Mesendoderm (in vitro differentiated cells): ENCODE measurements around the gene CTU1.

Experiments
- DNase-seq: peaks from one replicate; pipeline ENCODE4 v3.0.0; 2013
- H2AK5ac ChIP-seq: 2 replicates; pipeline ENCODE4 v1.6.1; 2013; ENCODE audit warnings: low read length, inconsistent platforms
- H2BK120ac ChIP-seq: 2 replicates; pipeline ENCODE4 v1.6.1; 2013; ENCODE audit warnings: low read depth, mild to moderate bottlenecking, low read length, moderate library complexity, mixed read lengths
- H2BK15ac ChIP-seq: replicated peaks from 2 replicates; pipeline ENCODE4 v1.6.1; 2013; ENCODE audit warnings: low read depth, mild to moderate bottlenecking, moderate library complexity
- H2BK5ac ChIP-seq: 2 replicates; pipeline ENCODE4 v1.6.1; 2013; ENCODE audit warnings: low read length, inconsistent platforms
- H3K18ac ChIP-seq: 2 replicates; pipeline ENCODE4 v1.6.1; 2013; ENCODE audit warnings: mild to moderate bottlenecking, low read length, mixed read lengths
- H3K23ac ChIP-seq: one replicate; pipeline ENCODE4 v1.6.1; 2013; ENCODE audit warnings: low read length
- H3K27ac ChIP-seq: 2 replicates; pipeline ENCODE4 v1.5.1; 2013; ENCODE audit warnings: low read depth, mild to moderate bottlenecking, inconsistent platforms, low read length, moderate library complexity
- H3K27me3 ChIP-seq: 2 replicates; pipeline ENCODE4 v1.6.1; 2013; ENCODE audit warnings: low read length, control low read depth, mild to moderate bottlenecking, inconsistent platforms; ENCODE audit not compliant: insufficient read depth, poor library complexity
- H3K36me3 ChIP-seq: 2 replicates; pipeline ENCODE4 v1.6.1; 2013; ENCODE audit warnings: low read length, inconsistent platforms; ENCODE audit not compliant: control insufficient read depth, insufficient read depth
- H3K4ac ChIP-seq: one replicate; pipeline ENCODE4 v1.6.1; 2013; ENCODE audit warnings: low read depth, mild to moderate bottlenecking, low read length, moderate library complexity
- H3K4me1 ChIP-seq: 2 replicates; pipeline ENCODE4 v1.6.1; 2013; ENCODE audit warnings: low read depth, low read length, inconsistent platforms; ENCODE audit not compliant: control insufficient read depth
- H3K4me2 ChIP-seq: 2 replicates; pipeline ENCODE4 v1.6.1; 2013; ENCODE audit warnings: low read length
- H3K4me3 ChIP-seq: 2 replicates; pipeline ENCODE4 v1.5.1; 2013; ENCODE audit warnings: mild to moderate bottlenecking, low read length
- H3K56ac ChIP-seq: one replicate; pipeline ENCODE4 v1.6.1; 2013; ENCODE audit warnings: low read length
- H3K79me1 ChIP-seq: 2 replicates; pipeline ENCODE4 v1.6.1; 2013; ENCODE audit warnings: low read length, inconsistent platforms
- H3K79me2 ChIP-seq: 2 replicates; pipeline ENCODE4 v1.6.1; 2013; ENCODE audit warnings: mild to moderate bottlenecking, low read length; ENCODE audit not compliant: control insufficient read depth, insufficient read depth
- H3K9ac ChIP-seq: 2 replicates; pipeline ENCODE4 v1.6.1; 2013; ENCODE audit warnings: low read length, inconsistent platforms
- H4K5ac ChIP-seq: one replicate; pipeline ENCODE4 v1.6.1; 2013; ENCODE audit warnings: low read length
- H4K8ac ChIP-seq: one replicate; pipeline ENCODE4 v1.6.1; 2013; ENCODE audit warnings: low read depth, mild to moderate bottlenecking, control low read depth, low read length, moderate library complexity
- WGBS: extraction: QIAGEN DNeasy Blood & Tissue Kit; methylation state at CpG from one replicate; pipeline ENCODE4 v1.1.7; 2013; ENCODE audit warnings: low lambda C conversion rate, missing lambda C conversion rate; ENCODE audit not compliant: insufficient coverage; ENCODE audit errors: extremely low coverage; 5-methylcytosine and 5-hydroxymethylcytosine counted together

Gene CTU1

GRCh38 chr19:51091126-51091525 is 17.1 kb downstream of the CTU1 start:
- Histone ChIP-seq H2BK15ac (no peak overlapping the region), H3K18ac (no peak overlapping the region), H3K4me2 (no peak overlapping the region), H3K56ac (no peak overlapping the region), H3K27ac (no peak overlapping the region), H3K79me2 (no peaks in the 10 kb centered on the region), H3K27me3 (no peaks in the 10 kb centered on the region), H4K8ac (no peak overlapping the region), H3K9ac (no peak overlapping the region), H3K4ac (no peak overlapping the region), H3K4me3 (no peak overlapping the region), H3K23ac (no peak overlapping the region), H2BK120ac (no peak overlapping the region), H2AK5ac (no peak overlapping the region), H3K36me3 (no peaks in the 10 kb centered on the region), H3K4me1 (no peaks in the 10 kb centered on the region), H2BK5ac (no peak overlapping the region), H3K79me1 (no peaks in the 10 kb centered on the region), H4K5ac (no peak overlapping the region)
- no peak for DNase-seq
- no CpG with 5 or more reads among the region's 10 CpGs for WGBS

- H3K18ac ChIP-seq = no peak overlapping the region
- H3K56ac ChIP-seq = no peak overlapping the region
- no peak overlapping the region for H3K23ac ChIP-seq
- WGBS = no CpG with 5 or more reads among the region's 8 CpGs
- H4K8ac ChIP-seq = no peak overlapping the region
- no peak overlapping the region for H3K4me3 ChIP-seq
- no peaks in the 10 kb centered on the region for H3K4me1 ChIP-seq
- H3K27ac ChIP-seq = no peak overlapping the region
- H2BK120ac ChIP-seq = no peak overlapping the region
- H3K4ac ChIP-seq = no peak overlapping the region
- H3K27me3 ChIP-seq = no peaks in the 10 kb centered on the region
- DNase-seq = no peak
- H2BK5ac ChIP-seq = no peak overlapping the region
- no peak overlapping the region for H2AK5ac ChIP-seq
- H2BK15ac ChIP-seq = no peak overlapping the region
- no peak overlapping the region for H3K9ac ChIP-seq
- no peak overlapping the region for H3K4me2 ChIP-seq
- no peaks in the 10 kb centered on the region for H3K79me2 ChIP-seq
- no peak overlapping the region for H4K5ac ChIP-seq
- no peaks in the 10 kb centered on the region for H3K79me1 ChIP-seq
- H3K36me3 ChIP-seq = no peaks in the 10 kb centered on the region
Observed at GRCh38 chr19:51090471-51090870, 17.7 kb downstream of the CTU1 start.

- no peak overlapping the region for H4K5ac ChIP-seq
- no peak overlapping the region for H2BK5ac ChIP-seq
- no peak overlapping the region for H3K4me2 ChIP-seq
- H2BK120ac ChIP-seq = no peak overlapping the region
- no peak overlapping the region for H3K18ac ChIP-seq
- H3K56ac ChIP-seq = no peak overlapping the region
- H3K4me3 ChIP-seq = no peak overlapping the region
- H4K8ac ChIP-seq = no peak overlapping the region
- no peaks in the 10 kb centered on the region for H3K79me1 ChIP-seq
- H3K27me3 ChIP-seq = no peaks in the 10 kb centered on the region
- H3K27ac ChIP-seq = no peak overlapping the region
- no peaks in the 10 kb centered on the region for H3K79me2 ChIP-seq
- H3K4me1 ChIP-seq = no peaks in the 10 kb centered on the region
- DNase-seq = no peak
- H2AK5ac ChIP-seq = no peak overlapping the region
- no peaks in the 10 kb centered on the region for H3K36me3 ChIP-seq
- H3K9ac ChIP-seq = no peak overlapping the region
- H3K4ac ChIP-seq = no peak overlapping the region
- WGBS = no CpG with 5 or more reads among the region's 17 CpGs
- no peak overlapping the region for H3K23ac ChIP-seq
- H2BK15ac ChIP-seq = no peak overlapping the region
Observed at GRCh38 chr19:51089786-51090185, 18.4 kb downstream of the CTU1 start.

- Histone ChIP-seq H3K4me1 (no peaks in the 10 kb centered on the region), H3K18ac (no peak overlapping the region), H3K23ac (no peak overlapping the region), H3K4me3 (no peak overlapping the region), H3K36me3 (no peaks in the 10 kb centered on the region), H4K8ac (no peak overlapping the region), H3K27me3 (no peaks in the 10 kb centered on the region), H2AK5ac (no peak overlapping the region), H3K4me2 (no peak overlapping the region), H3K9ac (no peak overlapping the region), H4K5ac (no peak overlapping the region), H3K56ac (no peak overlapping the region), H3K27ac (no peak overlapping the region), H3K79me1 (no peaks in the 10 kb centered on the region), H3K4ac (no peak overlapping the region), H2BK5ac (no peak overlapping the region), H2BK120ac (no peak overlapping the region), H3K79me2 (no peaks in the 10 kb centered on the region), H2BK15ac (no peak overlapping the region)
- WGBS = 100% methylated on average over 1 of the region's 18 CpGs
- DNase-seq = no peak
Observed at GRCh38 chr19:51086153-51086850, 21.9 kb downstream of the CTU1 start.

GRCh38 chr19:51084505-51084904 is 23.7 kb downstream of the CTU1 start:
- no peaks in the 10 kb centered on the region for H3K36me3 ChIP-seq
- no peak overlapping the region for H3K4me2 ChIP-seq
- H3K56ac ChIP-seq = no peak overlapping the region
- WGBS = no CpG with 5 or more reads among the region's 7 CpGs
- no peak overlapping the region for H3K4me3 ChIP-seq
- H3K4ac ChIP-seq = no peak overlapping the region
- no peak overlapping the region for H2BK120ac ChIP-seq
- DNase-seq = no peak
- H3K9ac ChIP-seq = no peak overlapping the region
- no peak overlapping the region for H2AK5ac ChIP-seq
- no peaks in the 10 kb centered on the region for H3K79me1 ChIP-seq
- no peak overlapping the region for H4K5ac ChIP-seq
- no peak overlapping the region for H3K18ac ChIP-seq
- no peak overlapping the region for H3K27ac ChIP-seq
- H2BK15ac ChIP-seq = no peak overlapping the region
- H3K27me3 ChIP-seq = no peaks in the 10 kb centered on the region
- no peak overlapping the region for H4K8ac ChIP-seq
- no peaks in the 10 kb centered on the region for H3K79me2 ChIP-seq
- no peaks in the 10 kb centered on the region for H3K4me1 ChIP-seq
- H3K23ac ChIP-seq = no peak overlapping the region
- no peak overlapping the region for H2BK5ac ChIP-seq

GRCh38 chr19:51083783-51084182 is 24.4 kb downstream of the CTU1 start:
- H3K27ac ChIP-seq = no peak overlapping the region
- H3K4ac ChIP-seq = no peak overlapping the region
- H2AK5ac ChIP-seq = no peak overlapping the region
- H3K56ac ChIP-seq = no peak overlapping the region
- no peak overlapping the region for H3K9ac ChIP-seq
- H2BK120ac ChIP-seq = no peak overlapping the region
- no peak overlapping the region for H3K18ac ChIP-seq
- H3K27me3 ChIP-seq = no peaks in the 10 kb centered on the region
- no peak overlapping the region for H2BK15ac ChIP-seq
- no peak overlapping the region for H3K23ac ChIP-seq
- DNase-seq = no peak
- no CpG with 5 or more reads among the region's 14 CpGs for WGBS
- no peak overlapping the region for H4K8ac ChIP-seq
- no peaks in the 10 kb centered on the region for H3K79me2 ChIP-seq
- H3K4me2 ChIP-seq = no peak overlapping the region
- no peak overlapping the region for H3K4me3 ChIP-seq
- H3K79me1 ChIP-seq = no peaks in the 10 kb centered on the region
- no peak overlapping the region for H2BK5ac ChIP-seq
- H3K4me1 ChIP-seq = no peaks in the 10 kb centered on the region
- H4K5ac ChIP-seq = no peak overlapping the region
- H3K36me3 ChIP-seq = no peaks in the 10 kb centered on the region
